H9 (cell line): ENCODE results near the gene USP20. TPM values are rescaled to one million over a fixed set of nuclear protein-coding genes. Genes with fewer than 3 reads are reported as not detected.
"Not testable (repeated sequence)": the region's sequence is repeated elsewhere in the genome, so short reads cannot be mapped to it uniquely, and the experiment has no call there.

Source experiments
- DNase-seq: peaks from one replicate; pipeline ENCODE4 v3.0.0-alpha.2; 2017
- H2AFZ ChIP-seq: one replicate; pipeline ENCODE4 v1.6.1; 2013; ENCODE audit warnings: mild to moderate bottlenecking, low read length, control low read depth, moderate library complexity
- H2AK5ac ChIP-seq: 2 replicates; pipeline ENCODE4 v1.6.1; 2013; ENCODE audit warnings: low read length, control low read depth, mixed read lengths; ENCODE audit not compliant: insufficient read length
- H2BK120ac ChIP-seq: one replicate; pipeline ENCODE4 v1.6.1; 2013; ENCODE audit warnings: low read depth, mild to moderate bottlenecking, low read length, control low read depth, inconsistent platforms; ENCODE audit not compliant: poor library complexity, severe bottlenecking
- H2BK12ac ChIP-seq: 2 replicates; pipeline ENCODE4 v1.6.1; 2013; ENCODE audit warnings: low read length, control low read depth, mixed read lengths, low read depth; ENCODE audit not compliant: insufficient read length
- H2BK15ac ChIP-seq: 2 replicates; pipeline ENCODE4 v1.6.1; 2013; ENCODE audit warnings: low read depth, low read length, control low read depth
- H2BK20ac ChIP-seq: one replicate; pipeline ENCODE4 v1.6.1; 2013; ENCODE audit warnings: low read depth, mild to moderate bottlenecking, low read length, control low read depth, inconsistent platforms; ENCODE audit not compliant: poor library complexity, severe bottlenecking
- H2BK5ac ChIP-seq: 2 replicates; pipeline ENCODE4 v1.6.1; 2013; ENCODE audit warnings: low read length, control low read depth, mixed read lengths; ENCODE audit not compliant: insufficient read length
- H3K14ac ChIP-seq: 2 replicates; pipeline ENCODE4 v1.6.1; 2013; ENCODE audit warnings: low read length, control low read depth; ENCODE audit not compliant: insufficient read depth
- H3K18ac ChIP-seq: 2 replicates; pipeline ENCODE4 v1.6.1; 2013; ENCODE audit warnings: low read depth, mild to moderate bottlenecking, mixed read lengths, low read length, control low read depth; ENCODE audit not compliant: insufficient read length
- H3K23ac ChIP-seq: 2 replicates; pipeline ENCODE4 v1.6.1; 2013; ENCODE audit warnings: low read length, control low read depth, mixed read lengths, low read depth; ENCODE audit not compliant: insufficient read length
- H3K23me2 ChIP-seq: 2 replicates; pipeline ENCODE4 v1.6.1; 2013; ENCODE audit warnings: low read depth, mild to moderate bottlenecking, mixed read lengths, low read length, control low read depth; ENCODE audit not compliant: insufficient read length, poor library complexity, severe bottlenecking
- H3K27ac ChIP-seq: 2 replicates; pipeline ENCODE4 v1.5.1; 2013; ENCODE audit warnings: low read length, control low read depth, mixed read lengths, low read depth; ENCODE audit not compliant: insufficient read length
- H3K27me3 ChIP-seq: 2 replicates; pipeline ENCODE4 v1.6.1; 2013; ENCODE audit warnings: low read length, control low read depth, inconsistent platforms; ENCODE audit not compliant: insufficient read depth
- H3K4ac ChIP-seq: 2 replicates; pipeline ENCODE4 v1.6.1; 2013; ENCODE audit warnings: low read depth, mild to moderate bottlenecking, control low read depth, inconsistent platforms, low read length, moderate library complexity
- H3K4me1 ChIP-seq: 2 replicates; pipeline ENCODE4 v1.6.1; 2013; ENCODE audit warnings: low read length, control low read depth, inconsistent platforms; ENCODE audit not compliant: insufficient read depth
- H3K4me2 ChIP-seq: 2 replicates; pipeline ENCODE4 v1.6.1; 2013; ENCODE audit warnings: low read length, control low read depth, mixed read lengths; ENCODE audit not compliant: insufficient read length, insufficient read depth
- H3K56ac ChIP-seq: 2 replicates; pipeline ENCODE4 v1.6.1; 2013; ENCODE audit warnings: low read depth, mild to moderate bottlenecking, mixed read lengths, low read length, control low read depth; ENCODE audit not compliant: insufficient read length
- H3K79me1 ChIP-seq: 2 replicates; pipeline ENCODE4 v1.6.1; 2013; ENCODE audit warnings: low read depth, mild to moderate bottlenecking, moderate library complexity, low read length, control low read depth, inconsistent platforms; ENCODE audit not compliant: insufficient read depth, poor library complexity, severe bottlenecking
- H3K79me2 ChIP-seq: 2 replicates; pipeline ENCODE4 v1.6.1; 2013; ENCODE audit warnings: low read length, control low read depth, inconsistent platforms; ENCODE audit not compliant: insufficient read depth
- H3K9ac ChIP-seq: 2 replicates; pipeline ENCODE4 v1.6.1; 2013; ENCODE audit warnings: low read length, control low read depth, mixed read lengths; ENCODE audit not compliant: insufficient read length; ENCODE audit errors: extremely low read depth
- H3K9me3 ChIP-seq: one replicate; pipeline ENCODE4 v1.6.1; 2013; ENCODE audit warnings: low read depth, low read length, inconsistent platforms; ENCODE audit not compliant: control insufficient read depth
- H3T11ph ChIP-seq: one replicate; pipeline ENCODE4 v1.6.1; 2013; ENCODE audit warnings: mild to moderate bottlenecking, low read length, control low read depth, inconsistent platforms
- H4K20me1 ChIP-seq: one replicate; pipeline ENCODE4 v1.6.1; 2013; ENCODE audit not compliant: control insufficient read depth, insufficient read length, insufficient read depth
- H4K5ac ChIP-seq: 2 replicates; pipeline ENCODE4 v1.6.1; 2013; ENCODE audit warnings: low read depth, mild to moderate bottlenecking, mixed read lengths, low read length, control low read depth; ENCODE audit not compliant: insufficient read length
- H4K8ac ChIP-seq: replicated peaks from 2 replicates; pipeline ENCODE4 v1.6.1; 2013; ENCODE audit warnings: low read length, control low read depth, mixed read lengths, low read depth; ENCODE audit not compliant: insufficient read length
- H4K91ac ChIP-seq: 2 replicates; pipeline ENCODE4 v1.6.1; 2013; ENCODE audit warnings: low read depth, mild to moderate bottlenecking, moderate library complexity, mixed read lengths, low read length, control low read depth; ENCODE audit not compliant: insufficient read length
- H3K27ac Mint-ChIP-seq, 3 experiments: 2 replicates in 2 of 3; 3 replicates in 1 of 3; pipeline ENCODE4 v1.8.0; 2020 to 2021; ENCODE audit warnings: mixed read lengths in 3 of 3, mild to moderate bottlenecking in 1 of 3, moderate library complexity in 1 of 3
- H3K27me3 Mint-ChIP-seq: 2 replicates; pipeline ENCODE4 v1.8.0; 2021; ENCODE audit warnings: low read depth, mild to moderate bottlenecking, moderate library complexity, mixed read lengths
- H3K36me3 Mint-ChIP-seq, 3 experiments: 2 replicates in 2 of 3; 3 replicates in 1 of 3; pipeline ENCODE4 v1.8.0; 2020 to 2021; ENCODE audit warnings: low read depth in 3 of 3, mixed read lengths in 3 of 3; ENCODE audit not compliant: insufficient read depth in 1 of 3
- H3K4me1 Mint-ChIP-seq, 2 experiments: 2 replicates each; pipeline ENCODE4 v1.8.0; 2020; ENCODE audit warnings: mixed read lengths in 2 of 2
- H3K4me3 Mint-ChIP-seq, 2 experiments: 2 replicates in 1 of 2; 3 replicates in 1 of 2; pipeline ENCODE4 v1.8.0; 2020 to 2021; ENCODE audit warnings: mild to moderate bottlenecking in 2 of 2, mixed read lengths in 2 of 2, moderate library complexity in 1 of 2
- H3K9me3 Mint-ChIP-seq, 2 experiments: 2 replicates in 1 of 2; 3 replicates in 1 of 2; pipeline ENCODE4 v1.8.0; 2020; ENCODE audit warnings: mild to moderate bottlenecking in 2 of 2, mixed read lengths in 2 of 2, moderate library complexity in 1 of 2
- WGBS: extraction: QIAGEN DNeasy Blood & Tissue Kit; methylation state at CpG from one replicate; pipeline ENCODE4 v1.1.7; 2013; ENCODE audit warnings: missing lambda C conversion rate, low lambda C conversion rate, mixed read lengths; ENCODE audit not compliant: insufficient read length; ENCODE audit errors: extremely low coverage; 5-methylcytosine and 5-hydroxymethylcytosine counted together
- total RNA-seq: library from RNA; stranded (reverse); gene quantifications from 2 replicates; pipeline ENCODE4 v1.2.1, GENCODE V29; 2021
- TF ChIP-seq, protein P1 (sequence below): fragments of 200-600 bp; sonication (generic); conservative IDR thresholded peaks from 3 replicates; pipeline ENCODE4 v1.8.0; 2021; ENCODE audit warnings: antibody characterized with exemption, mild to moderate bottlenecking

USP20 gene
- total RNA-seq, 1 experiment from 2014 or later, result 20.9 TPM

DNA sequence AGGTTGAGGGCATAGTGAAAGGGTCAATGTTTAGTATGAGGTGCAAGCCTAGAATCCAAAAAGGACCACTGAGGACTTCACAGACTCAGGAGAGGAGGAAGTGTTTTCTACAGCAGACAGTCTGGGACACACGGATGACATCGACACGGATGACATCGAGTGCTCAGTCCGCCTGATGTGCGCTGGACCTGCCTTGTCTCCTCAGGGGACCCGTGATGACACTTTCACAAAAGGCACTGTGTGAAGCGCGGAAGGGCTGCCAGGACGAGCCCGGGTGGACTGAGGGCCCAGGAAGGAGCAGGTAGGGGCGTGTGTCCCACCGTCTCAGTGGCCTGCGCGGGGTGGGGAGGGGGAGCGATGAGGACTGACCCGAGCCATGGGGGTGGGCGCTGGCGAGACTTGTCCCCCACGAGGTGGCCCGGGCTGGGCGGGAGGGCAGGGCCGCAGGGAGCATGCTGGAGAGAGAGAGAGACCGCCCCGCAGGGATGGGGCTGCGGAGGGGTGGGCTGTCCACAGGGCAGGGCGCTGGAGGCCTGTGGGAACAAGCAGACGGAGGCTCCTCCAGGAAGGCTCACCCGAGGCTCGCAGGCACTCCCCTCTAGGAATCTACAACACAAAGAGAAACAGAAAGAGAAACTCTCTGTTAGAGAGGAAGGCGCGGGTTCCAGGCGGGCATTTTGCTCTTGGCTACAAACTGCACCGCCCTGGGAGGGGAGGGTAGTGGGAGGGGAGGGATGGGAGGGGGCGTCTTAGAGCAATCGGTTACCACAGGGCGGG lies 54.9 kb downstream of the USP20 start:
- Histone ChIP-seq H3K4me1 (peaks cover 3% of the 10 kb centered on the region; the same call in 1 of the 2 replicates), H3K79me1 (no peaks in the 10 kb centered on the region)
- H3K27ac Mint-ChIP-seq, result peak overlapping the region; percentile 87 to 89 (median 87)

DNA sequence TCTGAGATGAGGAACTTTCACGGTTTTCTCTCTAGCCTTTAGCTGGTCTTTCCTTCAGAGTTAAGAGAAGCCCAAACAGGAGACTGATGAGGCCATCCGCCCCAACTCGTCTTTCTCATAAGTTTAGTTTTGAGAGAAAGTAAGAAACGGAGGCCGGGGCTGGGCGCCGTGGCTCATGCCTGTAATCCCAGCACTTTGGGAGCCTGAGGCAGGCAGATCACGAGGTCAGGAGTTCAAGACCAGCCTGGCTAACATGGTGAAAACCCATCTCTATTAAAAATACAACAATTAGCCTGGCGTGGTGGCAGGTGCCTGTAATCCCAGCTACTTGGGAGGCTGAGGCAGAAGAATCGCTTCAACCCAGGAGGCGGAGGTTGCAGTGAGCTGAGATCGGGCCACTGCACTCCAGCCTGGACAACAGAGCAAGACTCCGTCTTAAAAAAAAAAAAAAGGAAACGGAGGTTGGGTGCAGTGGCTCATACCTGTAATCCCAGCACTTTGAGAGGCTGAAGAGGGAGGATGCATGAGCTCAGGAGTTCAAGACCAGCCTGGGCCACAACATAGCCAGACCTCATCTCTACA lies 55.6 kb downstream of the USP20 start:
- H3K27me3 Mint-ChIP-seq, H3K56ac ChIP-seq, H4K5ac ChIP-seq, H3K9me3 Mint-ChIP-seq, H3K23me2 ChIP-seq, H3K4me1 ChIP-seq, H2AK5ac ChIP-seq, H3K23ac ChIP-seq, H3K27ac ChIP-seq, H3K9me3 ChIP-seq, H2BK5ac ChIP-seq, H2AFZ ChIP-seq, H2BK120ac ChIP-seq, H3K18ac ChIP-seq, H3K9ac ChIP-seq, H4K91ac ChIP-seq, H4K20me1 ChIP-seq, H3K27me3 ChIP-seq, DNase-seq, H3K79me1 ChIP-seq, H2BK12ac ChIP-seq, H2BK15ac ChIP-seq, H3K14ac ChIP-seq, H3K79me2 ChIP-seq, H2BK20ac ChIP-seq, H3K4ac ChIP-seq, H4K8ac ChIP-seq, H3T11ph ChIP-seq: not testable (repeated sequence)
- peak overlapping the region; percentile 60 to 74 for H3K4me3 Mint-ChIP-seq
- peaks cover 35 to 40% of the 10 kb centered on the region in 2 experiments for H3K4me1 Mint-ChIP-seq
- H3K4me2 ChIP-seq, result peak overlapping the region; percentile 67
- H3K36me3 Mint-ChIP-seq, result peaks cover 9 to 22% (median 16%) of the 10 kb centered on the region in 3 experiments
- H3K27ac Mint-ChIP-seq, result peak overlapping the region; percentile 53 to 87 (median 77); a peak in 4 of 7 replicates
- no CpG with 5 or more reads among the region's 14 CpGs for WGBS

More for the DNA sequence above, 54.9 kb downstream of the USP20 start:
- no peaks in the 10 kb centered on the region for H3K79me2 ChIP-seq
- H2BK15ac ChIP-seq, result no peak overlapping the region
- H4K91ac ChIP-seq, result no peak overlapping the region
- H3K18ac ChIP-seq, result peak overlapping the region; percentile 35
- H4K20me1 ChIP-seq, result no peaks in the 10 kb centered on the region
- Mint-ChIP-seq H3K27me3 (no peaks in the 10 kb centered on the region), H3K4me3 (peak overlapping the region; percentile 60 to 74), H3K9me3 (no peaks in the 10 kb centered on the region), H3K36me3 (peaks cover 7 to 17% (median 11%) of the 10 kb centered on the region in 3 experiments), H3K4me1 (peaks cover 41 to 45% of the 10 kb centered on the region in 2 experiments)
- no peak overlapping the region for H3K14ac ChIP-seq
- no peak overlapping the region for H2BK5ac ChIP-seq
- no peaks in the 10 kb centered on the region for H3K9me3 ChIP-seq
- no peak overlapping the region for H3T11ph ChIP-seq
- H2AFZ ChIP-seq, result no peak overlapping the region
- TF ChIP-seq, protein P1, sequence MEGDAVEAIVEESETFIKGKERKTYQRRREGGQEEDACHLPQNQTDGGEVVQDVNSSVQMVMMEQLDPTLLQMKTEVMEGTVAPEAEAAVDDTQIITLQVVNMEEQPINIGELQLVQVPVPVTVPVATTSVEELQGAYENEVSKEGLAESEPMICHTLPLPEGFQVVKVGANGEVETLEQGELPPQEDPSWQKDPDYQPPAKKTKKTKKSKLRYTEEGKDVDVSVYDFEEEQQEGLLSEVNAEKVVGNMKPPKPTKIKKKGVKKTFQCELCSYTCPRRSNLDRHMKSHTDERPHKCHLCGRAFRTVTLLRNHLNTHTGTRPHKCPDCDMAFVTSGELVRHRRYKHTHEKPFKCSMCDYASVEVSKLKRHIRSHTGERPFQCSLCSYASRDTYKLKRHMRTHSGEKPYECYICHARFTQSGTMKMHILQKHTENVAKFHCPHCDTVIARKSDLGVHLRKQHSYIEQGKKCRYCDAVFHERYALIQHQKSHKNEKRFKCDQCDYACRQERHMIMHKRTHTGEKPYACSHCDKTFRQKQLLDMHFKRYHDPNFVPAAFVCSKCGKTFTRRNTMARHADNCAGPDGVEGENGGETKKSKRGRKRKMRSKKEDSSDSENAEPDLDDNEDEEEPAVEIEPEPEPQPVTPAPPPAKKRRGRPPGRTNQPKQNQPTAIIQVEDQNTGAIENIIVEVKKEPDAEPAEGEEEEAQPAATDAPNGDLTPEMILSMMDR, result no peak
- no peaks in the 10 kb centered on the region for H3K27me3 ChIP-seq
- H3K4me2 ChIP-seq, result peak overlapping the region; percentile 67
- no peak overlapping the region for H2BK20ac ChIP-seq
- H3K56ac ChIP-seq, result no peak overlapping the region
- no peak overlapping the region for H4K8ac ChIP-seq
- H3K23ac ChIP-seq, result no peak overlapping the region
- H2BK12ac ChIP-seq, result no peak overlapping the region
- H2AK5ac ChIP-seq, result no peak overlapping the region
- H3K4ac ChIP-seq, result no peak overlapping the region
- no peak overlapping the region for H3K27ac ChIP-seq
- H3K23me2 ChIP-seq, result no peaks in the 10 kb centered on the region
- WGBS, result no CpG with 5 or more reads among the region's 37 CpGs
- H3K9ac ChIP-seq, result no peak overlapping the region
- H2BK120ac ChIP-seq, result no peak overlapping the region
- H4K5ac ChIP-seq, result no peak overlapping the region
- peak; percentile 87 for DNase-seq
